CD4-positive, alpha-beta T cell treated with Interleukin-6 at 100 ng/mL for 8 hours (primary cell): ENCODE results near the gene SULT4A1.

ENCODE experiments used
- DNase-seq: peaks from one replicate; pipeline ENCODE4 v3.0.0-alpha.2; 2020; ENCODE audit warnings: mixed read lengths, low spot score

The SULT4A1 gene

GRCh38 chr22:43860831-43861230 is 1.5 kb downstream of the SULT4A1 start:
- DNase-seq: no peak

- no peak for DNase-seq
Observed at GRCh38 chr22:43860126-43860525, 2.2 kb downstream of the SULT4A1 start.

GRCh38 chr22:43859621-43860020 is 2.7 kb downstream of the SULT4A1 start:
- no peak for DNase-seq

GRCh38 chr22:43859176-43859575 is 3.1 kb downstream of the SULT4A1 start:
- no peak for DNase-seq

- DNase-seq: no peak
Observed at GRCh38 chr22:43858156-43858895, 4.0 kb downstream of the SULT4A1 start.

- no peak for DNase-seq
Observed at GRCh38 chr22:43857367-43857766, 4.9 kb downstream of the SULT4A1 start.

GRCh38 chr22:43855431-43855830 is 6.9 kb downstream of the SULT4A1 start:
- no peak for DNase-seq

GRCh38 chr22:43854786-43855271 is 7.5 kb downstream of the SULT4A1 start:
- no peak for DNase-seq

- no peak for DNase-seq
Observed at GRCh38 chr22:43854121-43854785, 8.1 kb downstream of the SULT4A1 start.

- no peak for DNase-seq
Observed at GRCh38 chr22:43853328-43853931, 8.9 kb downstream of the SULT4A1 start.

- no peak for DNase-seq
Observed at GRCh38 chr22:43852573-43853327, 9.6 kb downstream of the SULT4A1 start.

GRCh38 chr22:43851979-43852307 is 10.4 kb downstream of the SULT4A1 start:
- DNase-seq: no peak

- no peak for DNase-seq
Observed at GRCh38 chr22:43851058-43851978, 11.0 kb downstream of the SULT4A1 start.

GRCh38 chr22:43850529-43850928 is 11.8 kb downstream of the SULT4A1 start:
- DNase-seq: no peak

GRCh38 chr22:43849731-43850130 is 12.6 kb downstream of the SULT4A1 start:
- no peak for DNase-seq

GRCh38 chr22:43848366-43849171 is 13.7 kb downstream of the SULT4A1 start:
- no peak for DNase-seq

- DNase-seq: no peak
Observed at GRCh38 chr22:43847376-43848289, 14.7 kb downstream of the SULT4A1 start.

GRCh38 chr22:43846966-43847365 is 15.3 kb downstream of the SULT4A1 start:
- DNase-seq: no peak

- DNase-seq: no peak
Observed at GRCh38 chr22:43845981-43846380, 16.3 kb downstream of the SULT4A1 start.
